AG04450 (cell line): Measurements from ENCODE around the gene EFCAB6. TPM values are rescaled to one million over a fixed set of nuclear protein-coding genes. Genes with fewer than 3 reads are reported as not detected.

Experiments used
- CTCF ChIA-PET: fragments of 300-600, 350-600 bp; formaldehyde crosslinking; extraction: SDS; loops from one replicate; lab custom pipeline; 2022; ENCODE audit warnings: antibody characterized with exemption, inconsistent platforms; lab: Charles Lee
- POLR2A ChIA-PET: fragments of 350-600 bp; formaldehyde crosslinking; extraction: SDS; loops from one replicate; lab custom pipeline; 2021; ENCODE audit warnings: antibody characterized with exemption, inconsistent platforms; lab: Yijun Ruan, JAX
- DNase-seq: peaks from one replicate; pipeline ENCODE4 v3.0.0-alpha.2; 2011; ENCODE audit warnings: low read depth, low spot score
- H3K27ac ChIP-seq: one replicate; pipeline ENCODE4 v1.5.1; 2012; ENCODE audit warnings: low read depth, low read length, control low read depth
- H3K27me3 ChIP-seq: one replicate; pipeline ENCODE4 v1.6.0; 2012; ENCODE audit warnings: low read length; ENCODE audit not compliant: control insufficient read depth, insufficient read depth
- H3K4me3 ChIP-seq: 2 replicates; pipeline ENCODE4 v1.5.1; 2011; ENCODE audit warnings: mild to moderate bottlenecking, low read depth, low read length, control low read depth
- H3K9me3 ChIP-seq: 2 replicates; pipeline ENCODE4 v1.5.1; 2012; ENCODE audit warnings: low read length; ENCODE audit not compliant: control insufficient read depth, insufficient read depth
- polyA plus RNA-seq: library from polyadenylated mRNA; depleted of rRNA; stranded (reverse); fragments of >200 nt; gene quantifications from 2 replicates; pipeline ENCODE4 v1.2.3, GENCODE V29; 2011
- TF ChIP-seq, protein P1 (sequence below): IDR thresholded peaks from 2 replicates; pipeline ENCODE4 v1.5.1; 2011; ENCODE audit warnings: low read depth, low read length, control low read depth, inconsistent platforms

The EFCAB6 gene
- polyA plus RNA-seq, 1 experiment: 1.4 TPM

DNA sequence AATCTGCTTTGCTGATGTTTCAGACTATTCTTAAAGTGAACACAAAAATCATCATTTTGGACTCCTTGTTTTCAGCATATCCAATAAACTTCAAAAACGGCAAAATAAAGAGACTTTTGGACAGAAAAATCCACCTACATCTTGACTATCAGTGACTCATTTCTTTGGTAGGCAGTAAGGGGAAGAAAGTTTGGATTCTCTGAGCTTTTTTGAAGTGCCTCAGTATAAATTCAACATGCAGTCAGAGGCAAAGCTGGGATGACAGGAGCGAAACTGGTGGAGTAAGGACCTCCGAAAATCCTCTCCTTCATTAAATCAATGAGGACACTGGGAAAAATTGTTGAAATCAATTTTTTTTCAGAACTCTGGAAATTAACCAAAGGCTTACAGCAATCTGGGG lies 29.7 kb downstream of the EFCAB6 start:
- POLR2A ChIA-PET: interaction anchor here (0.7 kb wide), 1 partner anchor 542 kb away, joined by 3 read pairs; no protein-coding TSS in a partner anchor
- no peak for DNase-seq

DNA sequence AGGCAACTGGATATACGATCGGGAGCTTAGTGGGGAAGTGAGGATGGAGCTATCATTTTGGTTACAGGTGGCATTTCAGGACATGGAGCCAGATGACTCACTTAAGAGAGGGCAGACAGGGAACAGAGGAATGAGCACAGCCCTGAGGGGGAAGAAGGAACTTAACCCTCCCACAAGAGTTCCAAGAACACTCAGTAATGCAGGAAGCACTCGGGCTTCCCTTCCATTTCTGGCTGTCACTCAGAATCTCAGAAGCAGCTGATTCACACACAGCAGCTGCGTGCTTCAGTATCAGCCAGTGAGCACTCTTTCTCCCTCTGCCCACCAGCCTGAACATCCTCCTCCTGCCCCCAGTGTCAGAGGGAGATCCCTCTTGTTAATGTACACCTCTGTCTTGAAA lies 34.8 kb downstream of the EFCAB6 start:
- POLR2A ChIA-PET: no interaction called here

More for the DNA sequence above, 29.7 kb downstream of the EFCAB6 start:
- H3K27me3 ChIP-seq: no peaks in the 10 kb centered on the region
- H3K9me3 ChIP-seq: no peaks in the 10 kb centered on the region
- H3K4me3 ChIP-seq: no peak overlapping the region
- TF ChIP-seq, protein P1, sequence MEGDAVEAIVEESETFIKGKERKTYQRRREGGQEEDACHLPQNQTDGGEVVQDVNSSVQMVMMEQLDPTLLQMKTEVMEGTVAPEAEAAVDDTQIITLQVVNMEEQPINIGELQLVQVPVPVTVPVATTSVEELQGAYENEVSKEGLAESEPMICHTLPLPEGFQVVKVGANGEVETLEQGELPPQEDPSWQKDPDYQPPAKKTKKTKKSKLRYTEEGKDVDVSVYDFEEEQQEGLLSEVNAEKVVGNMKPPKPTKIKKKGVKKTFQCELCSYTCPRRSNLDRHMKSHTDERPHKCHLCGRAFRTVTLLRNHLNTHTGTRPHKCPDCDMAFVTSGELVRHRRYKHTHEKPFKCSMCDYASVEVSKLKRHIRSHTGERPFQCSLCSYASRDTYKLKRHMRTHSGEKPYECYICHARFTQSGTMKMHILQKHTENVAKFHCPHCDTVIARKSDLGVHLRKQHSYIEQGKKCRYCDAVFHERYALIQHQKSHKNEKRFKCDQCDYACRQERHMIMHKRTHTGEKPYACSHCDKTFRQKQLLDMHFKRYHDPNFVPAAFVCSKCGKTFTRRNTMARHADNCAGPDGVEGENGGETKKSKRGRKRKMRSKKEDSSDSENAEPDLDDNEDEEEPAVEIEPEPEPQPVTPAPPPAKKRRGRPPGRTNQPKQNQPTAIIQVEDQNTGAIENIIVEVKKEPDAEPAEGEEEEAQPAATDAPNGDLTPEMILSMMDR: no peak
- no peak overlapping the region for H3K27ac ChIP-seq
- CTCF ChIA-PET: no interaction called here

DNA sequence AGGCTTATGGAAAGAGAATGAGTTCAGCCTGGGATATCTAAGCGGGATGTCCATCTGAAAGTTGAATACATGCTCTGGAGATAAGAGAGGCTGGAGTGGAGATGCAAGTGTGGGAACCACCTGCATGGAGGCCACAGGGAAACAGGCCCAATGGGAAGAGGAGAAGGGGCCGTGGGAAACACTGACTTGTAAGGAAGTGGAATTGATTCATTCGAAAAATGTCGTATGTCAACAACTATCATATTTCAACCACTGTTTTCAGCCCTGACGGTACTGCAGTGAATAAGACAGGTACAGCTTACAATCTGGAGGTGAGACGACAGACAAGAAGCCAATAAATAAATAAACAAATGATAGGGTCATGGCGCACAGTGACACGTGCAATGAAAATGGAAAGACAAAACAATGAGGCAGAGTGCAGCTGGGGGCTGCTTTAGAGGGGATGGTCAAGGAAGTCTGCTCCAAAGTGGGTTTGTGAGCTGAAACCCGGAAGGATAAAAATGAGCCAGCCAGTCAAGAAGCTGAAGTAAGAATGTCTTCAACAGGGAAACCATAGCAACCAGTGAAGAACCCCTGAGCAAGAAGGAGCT lies 35.9 kb downstream of the EFCAB6 start:
- DNase-seq: no peak
- H3K27me3 ChIP-seq: peaks cover 2% of the 10 kb centered on the region
- H3K4me3 ChIP-seq: no peak overlapping the region
- CTCF ChIA-PET: interaction anchor here (0.9 to 1.1 kb wide), 2 partner anchors 20 to 109 kb away, joined by 3 read pairs; no protein-coding TSS in a partner anchor
- no peak overlapping the region for H3K27ac ChIP-seq
- H3K9me3 ChIP-seq: no peaks in the 10 kb centered on the region
- TF ChIP-seq, protein P1: no peak
- POLR2A ChIA-PET: no interaction called here

More for the DNA sequence above, 34.8 kb downstream of the EFCAB6 start:
- CTCF ChIA-PET: no interaction called here
- Histone ChIP-seq H3K4me3 (no peak overlapping the region), H3K27me3 (peaks cover 2% of the 10 kb centered on the region), H3K9me3 (no peaks in the 10 kb centered on the region), H3K27ac (no peak overlapping the region)
- TF ChIP-seq, protein P1: no peak
- peak; percentile 30 for DNase-seq

DNA sequence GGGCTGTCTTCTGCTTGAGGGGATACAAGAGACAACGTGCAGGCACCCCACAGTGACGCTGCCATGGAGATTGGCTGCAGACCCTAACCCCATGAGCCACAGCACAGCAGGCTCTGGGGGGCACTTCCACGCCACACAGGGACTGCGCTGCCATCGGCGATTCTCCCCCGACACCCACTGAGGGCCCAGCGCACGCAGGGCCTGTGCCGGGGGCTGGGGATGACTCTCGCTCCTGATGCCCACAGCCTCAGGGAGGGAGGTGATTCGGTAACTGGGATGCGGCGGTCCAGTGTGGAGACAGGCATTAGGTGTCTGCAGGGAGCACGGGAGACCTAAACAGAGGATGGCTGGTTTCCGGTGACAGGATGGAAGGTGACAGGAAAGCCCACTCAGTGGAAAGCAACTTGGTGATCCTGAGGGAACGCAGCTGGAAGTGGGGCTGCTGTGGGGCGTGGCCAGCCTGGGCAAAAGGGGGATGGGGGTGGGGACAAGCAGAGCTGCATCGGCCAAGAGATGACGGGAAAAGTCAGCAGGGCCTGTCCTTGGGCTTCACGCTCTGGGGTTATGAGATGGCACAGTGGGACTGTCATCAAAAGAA lies 37.7 kb downstream of the EFCAB6 start:
- ChIA-PET POLR2A (no interaction called here), CTCF (no interaction called here)
- H3K4me3 ChIP-seq: no peak overlapping the region
- no peak for DNase-seq
- H3K27me3 ChIP-seq: peaks cover 2% of the 10 kb centered on the region
- TF ChIP-seq, protein P1: no peak
- H3K27ac ChIP-seq: no peak overlapping the region
- H3K9me3 ChIP-seq: no peaks in the 10 kb centered on the region

DNA sequence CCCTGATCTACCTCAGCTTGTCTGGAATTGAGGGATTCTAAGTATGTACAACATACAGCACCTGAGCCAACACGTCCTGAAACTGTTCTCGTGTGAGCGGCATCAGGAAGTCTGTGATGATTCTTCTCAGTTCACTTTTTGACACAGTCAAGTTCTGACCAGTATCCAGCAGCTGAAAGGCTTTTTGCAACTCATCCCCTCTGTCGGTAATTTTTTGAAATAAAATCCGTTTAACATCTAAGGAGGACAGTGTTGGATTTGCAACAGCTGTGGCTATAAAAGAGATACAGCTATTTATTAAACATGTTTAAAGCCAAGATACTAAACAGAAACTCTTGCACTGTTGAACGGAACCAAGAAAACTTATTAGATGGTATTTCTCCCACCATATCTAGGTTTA lies 39.3 kb downstream of the EFCAB6 start:
- TF ChIP-seq, protein P1: no peak
- Histone ChIP-seq H3K9me3 (no peaks in the 10 kb centered on the region), H3K27ac (no peak overlapping the region), H3K4me3 (no peak overlapping the region), H3K27me3 (peaks cover 2% of the 10 kb centered on the region)
- CTCF ChIA-PET: interaction anchor here (0.7 to 1.0 kb wide), 2 partner anchors 9 to 384 kb away, joined by 3 to 5 read pairs; no protein-coding TSS in a partner anchor
- POLR2A ChIA-PET: interaction anchor here (0.7 kb wide), 1 partner anchor 22 kb away, joined by 4 read pairs; no protein-coding TSS in a partner anchor
- DNase-seq: no peak
